ENCODE measurements around the gene BLTP3B. TPM values are rescaled to one million over a fixed set of nuclear protein-coding genes. Genes with fewer than 3 reads are reported as not detected.

Gene BLTP3B
- total RNA-seq, 2 donors from 2014 or later, result 29.1 to 40.6 TPM

DNA sequence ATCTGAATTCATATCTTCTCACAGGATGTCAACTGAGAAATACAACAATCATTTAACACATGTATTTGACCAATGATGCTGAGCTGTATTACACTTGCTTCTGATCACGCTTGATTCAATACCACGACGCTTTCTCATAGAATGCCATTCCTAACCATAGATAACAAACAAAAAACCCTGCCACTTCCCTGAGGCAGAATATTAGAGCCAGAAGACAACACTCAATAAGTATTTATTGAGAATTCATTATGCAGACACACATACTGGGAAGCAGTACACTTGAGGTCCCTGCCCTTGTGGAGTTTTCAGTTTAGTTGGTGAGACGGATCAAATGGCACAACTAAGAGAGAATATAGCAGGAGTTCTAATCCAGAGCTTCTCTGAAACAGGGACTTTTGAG lies 32.4 kb downstream of the BLTP3B start:
- H3K9me3 ChIP-seq (ENCODE audit: control insufficient read depth, low read length), result peaks cover 13% of the 10 kb centered on the region
- H3K27ac ChIP-seq (ENCODE audit: low read depth, low read length), result no peak overlapping the region
- no peaks in the 10 kb centered on the region for H3K4me1 ChIP-seq (ENCODE audit: control insufficient read depth, insufficient read depth, low read length)
- 93 to 100% methylated on average over 4 of the region's 4 CpGs for WGBS, 2 experiments (ENCODE audit: insufficient coverage in 1 of 2, insufficient read length in 1 of 2)
- H3K36me3 ChIP-seq (ENCODE audit: control insufficient read depth, insufficient read depth, low read length), result peaks cover 34% of the 10 kb centered on the region
- no peak overlapping the region for H3K9ac ChIP-seq (ENCODE audit: extremely low read depth, low read length, poor library complexity, severe bottlenecking)
- Mint-ChIP-seq H3K9me3 (peaks cover 9% of the 10 kb centered on the region), H3K27ac (no peak overlapping the region), H3K27me3 (ENCODE audit: insufficient read depth) (no peaks in the 10 kb centered on the region), H3K4me1 (peaks cover 8% of the 10 kb centered on the region), H3K36me3 (ENCODE audit: low read depth) (peaks cover 39% of the 10 kb centered on the region), H3K4me3 (no peak overlapping the region)
- no peak overlapping the region for H3K4me3 ChIP-seq (ENCODE audit: low read length)
- H3K27me3 ChIP-seq (ENCODE audit: control insufficient read depth, insufficient read depth, low read length, poor library complexity, severe bottlenecking), result no peaks in the 10 kb centered on the region
- TF ChIP-seq, protein P1, sequence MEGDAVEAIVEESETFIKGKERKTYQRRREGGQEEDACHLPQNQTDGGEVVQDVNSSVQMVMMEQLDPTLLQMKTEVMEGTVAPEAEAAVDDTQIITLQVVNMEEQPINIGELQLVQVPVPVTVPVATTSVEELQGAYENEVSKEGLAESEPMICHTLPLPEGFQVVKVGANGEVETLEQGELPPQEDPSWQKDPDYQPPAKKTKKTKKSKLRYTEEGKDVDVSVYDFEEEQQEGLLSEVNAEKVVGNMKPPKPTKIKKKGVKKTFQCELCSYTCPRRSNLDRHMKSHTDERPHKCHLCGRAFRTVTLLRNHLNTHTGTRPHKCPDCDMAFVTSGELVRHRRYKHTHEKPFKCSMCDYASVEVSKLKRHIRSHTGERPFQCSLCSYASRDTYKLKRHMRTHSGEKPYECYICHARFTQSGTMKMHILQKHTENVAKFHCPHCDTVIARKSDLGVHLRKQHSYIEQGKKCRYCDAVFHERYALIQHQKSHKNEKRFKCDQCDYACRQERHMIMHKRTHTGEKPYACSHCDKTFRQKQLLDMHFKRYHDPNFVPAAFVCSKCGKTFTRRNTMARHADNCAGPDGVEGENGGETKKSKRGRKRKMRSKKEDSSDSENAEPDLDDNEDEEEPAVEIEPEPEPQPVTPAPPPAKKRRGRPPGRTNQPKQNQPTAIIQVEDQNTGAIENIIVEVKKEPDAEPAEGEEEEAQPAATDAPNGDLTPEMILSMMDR (conservative IDR thresholded peaks at IDR 0.05), result no peak
- no peak for DNase-seq

DNA sequence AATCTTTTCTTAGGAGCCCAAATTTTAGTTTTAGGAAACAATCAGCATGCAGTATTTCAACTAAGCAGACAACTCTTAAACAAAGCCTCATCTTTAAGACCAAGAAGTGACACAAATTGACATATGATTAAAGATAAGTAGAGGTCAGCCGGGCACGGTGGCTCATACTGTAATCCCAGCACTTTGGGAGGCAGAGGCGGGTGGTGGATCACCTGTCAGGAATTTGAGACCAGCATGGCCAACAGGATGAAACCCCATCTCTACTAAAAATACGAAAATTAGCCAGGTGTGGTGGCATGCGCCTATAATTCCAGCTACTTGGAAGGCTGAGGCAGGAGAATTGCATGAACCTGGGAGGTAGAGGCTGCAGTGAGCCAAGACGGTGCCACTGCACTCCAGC lies 35.8 kb downstream of the BLTP3B start:
- WGBS, 2 experiments (ENCODE audit: insufficient coverage in 1 of 2, insufficient read length in 1 of 2), result 90 to 93% methylated on average over 4 to 5 of the region's 6 CpGs
- no peaks in the 10 kb centered on the region for H3K27me3 ChIP-seq (ENCODE audit: control insufficient read depth, insufficient read depth, low read length, poor library complexity, severe bottlenecking)
- peaks cover 42% of the 10 kb centered on the region for H3K36me3 Mint-ChIP-seq (ENCODE audit: low read depth)
- H3K9me3 Mint-ChIP-seq, result peaks cover 9% of the 10 kb centered on the region
- TF ChIP-seq, protein P1 (conservative IDR thresholded peaks at IDR 0.05), result no peak
- no peak for DNase-seq
- H3K27me3 Mint-ChIP-seq (ENCODE audit: insufficient read depth), result no peaks in the 10 kb centered on the region
- no peak overlapping the region for H3K27ac ChIP-seq (ENCODE audit: low read depth, low read length)
- peaks cover 13% of the 10 kb centered on the region for H3K9me3 ChIP-seq (ENCODE audit: control insufficient read depth, low read length)
- no peak overlapping the region for H3K4me3 ChIP-seq (ENCODE audit: low read length)
- no peaks in the 10 kb centered on the region for H3K4me1 Mint-ChIP-seq
- H3K36me3 ChIP-seq (ENCODE audit: control insufficient read depth, insufficient read depth, low read length), result peaks cover 44% of the 10 kb centered on the region
- no peaks in the 10 kb centered on the region for H3K4me1 ChIP-seq (ENCODE audit: control insufficient read depth, insufficient read depth, low read length)
- H3K4me3 Mint-ChIP-seq, result no peak overlapping the region
- no peak overlapping the region for H3K27ac Mint-ChIP-seq
- H3K9ac ChIP-seq (ENCODE audit: extremely low read depth, low read length, poor library complexity, severe bottlenecking), result no peak overlapping the region

DNA sequence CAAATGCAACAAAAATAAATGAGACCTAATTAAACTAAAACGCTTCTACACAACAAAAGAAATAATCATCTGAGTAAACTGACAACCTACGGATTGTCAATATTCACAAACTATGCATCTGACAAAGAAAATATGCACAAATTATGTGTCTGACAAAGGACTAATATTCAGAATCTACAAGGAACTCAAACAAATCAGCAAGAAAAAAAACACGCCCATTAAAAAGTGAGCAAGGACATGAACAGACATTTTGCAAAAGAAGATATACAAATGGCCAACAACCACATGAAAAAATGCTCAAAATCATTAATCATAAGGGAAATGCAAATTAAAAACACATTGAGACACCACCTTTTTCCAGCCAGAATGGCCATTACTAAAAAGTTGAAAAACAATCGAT lies 37.0 kb downstream of the BLTP3B start:
- H3K27ac ChIP-seq (ENCODE audit: low read depth, low read length), result no peak overlapping the region
- Mint-ChIP-seq H3K4me1 (no peaks in the 10 kb centered on the region), H3K36me3 (ENCODE audit: low read depth) (peaks cover 52% of the 10 kb centered on the region), H3K27me3 (ENCODE audit: insufficient read depth) (no peaks in the 10 kb centered on the region), H3K27ac (no peak overlapping the region), H3K4me3 (no peak overlapping the region), H3K9me3 (peaks cover 9% of the 10 kb centered on the region)
- no peaks in the 10 kb centered on the region for H3K4me1 ChIP-seq (ENCODE audit: control insufficient read depth, insufficient read depth, low read length)
- H3K36me3 ChIP-seq (ENCODE audit: control insufficient read depth, insufficient read depth, low read length), result peaks cover 55% of the 10 kb centered on the region
- H3K9ac ChIP-seq (ENCODE audit: extremely low read depth, low read length, poor library complexity, severe bottlenecking), result no peak overlapping the region
- H3K4me3 ChIP-seq (ENCODE audit: low read length), result no peak overlapping the region
- peaks cover 13% of the 10 kb centered on the region for H3K9me3 ChIP-seq (ENCODE audit: control insufficient read depth, low read length)
- DNase-seq, result no peak
- 76 to 90% methylated on average over 3 to 4 of the region's 4 CpGs for WGBS, 2 experiments (ENCODE audit: insufficient coverage in 1 of 2, insufficient read length in 1 of 2)
- TF ChIP-seq, protein P1 (conservative IDR thresholded peaks at IDR 0.05), result no peak
- H3K27me3 ChIP-seq (ENCODE audit: control insufficient read depth, insufficient read depth, low read length, poor library complexity, severe bottlenecking), result no peaks in the 10 kb centered on the region

Data from endodermal cell (in vitro differentiated cells).